AG10803 (cell line): ENCODE results near the gene CRIP3.
A peak's percentile ranks its signal among the peaks of the same experiment; 100 is the strongest.

Experiments
- DNase-seq: peaks from one replicate; pipeline ENCODE4 v3.0.0; 2010; ENCODE audit warnings: low read depth
- H3K4me3 ChIP-seq: 2 replicates; pipeline ENCODE4 v1.5.1; 2011; ENCODE audit warnings: mild to moderate bottlenecking, low read length, control low read depth
- CTCF ChIP-seq: conservative IDR thresholded peaks from 2 replicates; pipeline ENCODE4 v1.5.1; 2011; ENCODE audit warnings: mild to moderate bottlenecking, low read length, control low read depth, inconsistent platforms

CRIP3 gene

DNA sequence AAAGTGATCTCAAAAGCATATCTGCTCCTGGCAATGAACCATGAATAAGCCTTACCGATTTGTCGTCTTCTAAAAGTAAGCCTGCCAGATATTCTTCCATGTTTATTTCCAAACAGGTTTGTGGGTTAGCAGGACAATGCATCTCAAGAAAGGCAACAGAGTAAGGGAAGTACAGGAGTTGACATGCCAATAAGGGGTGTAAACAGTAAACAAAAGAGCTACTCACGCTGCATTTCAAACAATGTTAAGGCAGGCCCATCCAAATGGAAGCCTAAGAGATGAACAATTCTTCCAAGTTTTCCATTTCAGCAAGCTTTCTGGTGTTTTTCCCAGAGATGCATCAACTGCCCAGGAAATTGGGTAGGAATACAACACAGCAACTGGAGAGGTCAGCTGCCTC, 27.8 kb upstream of the CRIP3 start:
- DNase-seq, result no peak
- no peak for TF ChIP-seq CTCF
- H3K4me3 ChIP-seq, result no peak overlapping the region

GRCh38 chr6:43335469-43335868, 26.8 kb upstream of the CRIP3 start:
- DNase-seq, result no peak
- no peak for TF ChIP-seq CTCF
- no peak overlapping the region for H3K4me3 ChIP-seq

GRCh38 chr6:43334466-43335095, 26.0 kb upstream of the CRIP3 start:
- peak; percentile 74 for TF ChIP-seq CTCF
- peak; percentile 66 for DNase-seq

GRCh38 chr6:43331891-43332290, 23.3 kb upstream of the CRIP3 start:
- H3K4me3 ChIP-seq, result no peak overlapping the region
- no peak for DNase-seq
- TF ChIP-seq CTCF, result no peak

More at GRCh38 chr6:43334466-43335095, 26.0 kb upstream of the CRIP3 start:
- no peak overlapping the region for H3K4me3 ChIP-seq

GRCh38 chr6:43331470-43331869, 22.8 kb upstream of the CRIP3 start:
- H3K4me3 ChIP-seq, result no peak overlapping the region
- no peak for DNase-seq
- no peak for TF ChIP-seq CTCF

DNA sequence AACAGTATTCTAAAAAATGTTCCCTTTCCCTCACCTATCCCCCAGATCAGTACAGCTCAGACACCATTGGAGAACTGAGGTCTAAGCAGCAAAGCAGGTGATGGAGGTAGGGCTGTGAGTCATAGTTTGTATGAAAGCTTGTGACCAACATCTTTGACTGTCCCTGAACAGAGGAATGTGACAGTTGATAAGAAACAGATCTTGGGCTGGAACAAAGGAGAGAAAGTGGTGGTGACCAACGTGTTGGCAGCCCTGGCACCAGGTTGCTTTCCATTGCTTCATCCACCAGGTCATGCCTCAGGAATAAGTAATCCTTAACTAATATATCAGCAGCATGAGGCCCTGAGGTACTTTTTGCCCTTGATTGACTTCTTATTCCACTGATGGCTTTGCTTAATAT, 19.9 kb upstream of the CRIP3 start:
- no peak for DNase-seq
- H3K4me3 ChIP-seq, result no peak overlapping the region
- TF ChIP-seq CTCF, result no peak

GRCh38 chr6:43325876-43326275, 17.2 kb upstream of the CRIP3 start:
- H3K4me3 ChIP-seq, result no peak overlapping the region
- DNase-seq, result no peak
- no peak for TF ChIP-seq CTCF
